IPS-20b (cell line): ENCODE data around the gene ZNF266.
A peak's percentile ranks its signal among the peaks of the same experiment; 100 is the strongest.

Experiments used
- H3K27ac ChIP-seq: one replicate; pipeline ENCODE4 v1.5.1; 2013; ENCODE audit warnings: low read length
- H3K27me3 ChIP-seq: 2 replicates; pipeline ENCODE4 v1.6.1; 2013; ENCODE audit warnings: mild to moderate bottlenecking, low read length, inconsistent platforms; ENCODE audit not compliant: insufficient read depth
- H3K36me3 ChIP-seq: 2 replicates; pipeline ENCODE4 v1.6.1; 2013; ENCODE audit warnings: low read depth, mild to moderate bottlenecking, inconsistent platforms, low read length, moderate library complexity; ENCODE audit not compliant: insufficient read depth
- H3K4me1 ChIP-seq: 2 replicates; pipeline ENCODE4 v1.6.1; 2013; ENCODE audit warnings: mild to moderate bottlenecking, control low read depth, inconsistent platforms, low read length, moderate library complexity; ENCODE audit not compliant: insufficient read depth
- H3K4me3 ChIP-seq: 2 replicates; pipeline ENCODE4 v1.5.1; 2013; ENCODE audit warnings: mild to moderate bottlenecking, low read length, inconsistent platforms
- H3K9ac ChIP-seq: 2 replicates; pipeline ENCODE4 v1.6.1; 2013; ENCODE audit warnings: low read depth, mild to moderate bottlenecking, inconsistent platforms, low read length, moderate library complexity
- H3K9me3 ChIP-seq: 2 replicates; pipeline ENCODE4 v1.6.1; 2013; ENCODE audit warnings: mild to moderate bottlenecking, low read depth, low read length, inconsistent platforms; ENCODE audit not compliant: insufficient read depth

The ZNF266 gene

DNA sequence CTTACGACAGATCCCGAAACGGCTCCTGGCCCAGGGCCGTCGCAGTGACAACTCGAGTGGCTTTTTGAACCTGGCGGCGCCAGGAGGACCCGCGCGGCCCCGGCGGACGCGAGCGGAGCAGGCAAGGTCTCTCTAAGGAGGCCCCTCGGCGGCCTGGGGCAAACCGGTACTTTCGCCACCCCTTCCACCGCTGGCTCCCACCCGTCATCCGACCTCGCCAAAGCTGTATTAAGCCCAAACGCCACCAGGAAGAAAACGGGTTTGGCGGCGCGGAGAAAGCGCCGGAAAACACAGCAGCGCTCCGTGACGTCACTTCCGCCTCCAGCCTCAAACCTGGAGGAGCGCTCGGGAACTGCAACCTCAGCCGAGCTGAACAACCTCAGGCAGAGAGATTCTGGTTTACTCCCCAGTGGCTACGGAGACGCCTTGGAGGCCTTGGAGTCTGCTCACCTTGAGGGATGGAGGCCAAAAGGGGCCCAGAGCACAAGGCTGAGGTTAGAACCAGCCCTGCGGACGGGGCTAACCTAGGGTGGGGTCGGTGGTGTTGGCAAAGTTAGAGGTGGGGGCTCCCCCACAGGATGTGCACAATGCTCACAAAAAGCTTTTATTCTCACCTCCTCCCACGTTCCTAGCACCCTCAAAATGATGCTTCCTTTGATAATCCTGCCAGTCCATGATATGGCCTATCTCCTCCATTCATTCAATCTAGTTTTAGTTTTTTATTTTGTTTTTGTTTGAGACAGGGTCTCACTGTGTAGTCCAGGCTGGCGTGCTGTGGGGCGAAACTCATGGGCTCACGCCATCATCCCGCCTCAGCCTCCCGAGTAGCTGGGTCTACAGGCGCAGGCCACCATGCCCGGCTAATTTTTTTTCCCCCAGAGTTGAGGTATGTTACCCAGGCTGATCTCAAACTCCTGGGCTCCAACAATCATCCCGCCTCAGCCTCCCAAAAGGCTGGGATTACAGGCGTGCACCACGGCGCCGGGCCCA, at the start of gene ZNF266:
TSS of gene ZNF266 (minus strand) at position 295 of the 990 bp plus-strand sequence. CDS start 15,484 bp downstream, outside the sequence.
- H3K4me3 ChIP-seq, result peak within 1 kb of the TSS; percentile 98
- peaks cover 21% of the 10 kb centered on the region for H3K36me3 ChIP-seq
- H3K27me3 ChIP-seq, result no peaks in the 10 kb centered on the region
- H3K9ac ChIP-seq, result peak within 1 kb of the TSS; percentile 91
- H3K27ac ChIP-seq, result no peak within 1 kb of the TSS
- peaks cover 4% of the 10 kb centered on the region; the same call in 1 of the 2 replicates for H3K4me1 ChIP-seq
- H3K9me3 ChIP-seq, result peaks cover 22% of the 10 kb centered on the region; the same call in 1 of the 2 replicates

- Histone ChIP-seq H3K9me3 (peaks cover 50% of the 10 kb centered on the region), H3K27ac (no peak overlapping the region), H3K4me3 (no peak overlapping the region), H3K27me3 (no peaks in the 10 kb centered on the region), H3K36me3 (no peaks in the 10 kb centered on the region), H3K4me1 (no peaks in the 10 kb centered on the region), H3K9ac (no peak overlapping the region)
These were observed 49.8 kb upstream of the ZNF266 start for GRCh38 chr19:9485140-9485539.

DNA sequence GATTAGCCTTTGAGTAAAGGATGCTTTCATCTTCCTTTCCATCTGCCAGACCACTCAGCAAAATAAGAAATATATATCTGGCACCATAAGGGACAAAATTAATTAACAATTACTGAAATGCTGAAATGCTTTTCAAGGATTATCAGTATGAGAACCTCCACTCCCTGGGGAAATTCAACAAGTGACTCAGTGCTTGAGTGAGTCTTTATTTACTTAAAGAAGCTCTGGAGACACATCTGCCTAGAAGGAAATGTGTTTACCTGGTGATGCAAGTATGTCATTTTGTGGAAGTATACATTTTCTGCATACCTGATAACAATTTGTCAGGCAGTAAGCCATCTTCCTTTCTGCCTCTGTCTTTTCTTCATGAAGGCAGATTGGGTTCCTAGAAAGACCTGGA, 39.6 kb upstream of the ZNF266 start:
- Histone ChIP-seq H3K36me3 (no peaks in the 10 kb centered on the region), H3K4me1 (no peaks in the 10 kb centered on the region), H3K27ac (no peak overlapping the region), H3K4me3 (no peak overlapping the region), H3K9ac (no peak overlapping the region), H3K27me3 (no peaks in the 10 kb centered on the region), H3K9me3 (peaks cover 94% of the 10 kb centered on the region)

- no peaks in the 10 kb centered on the region for H3K4me1 ChIP-seq
- H3K9me3 ChIP-seq, result peaks cover 97% of the 10 kb centered on the region
- H3K36me3 ChIP-seq, result no peaks in the 10 kb centered on the region
These were observed 31.8 kb upstream of the ZNF266 start for GRCh38 chr19:9467161-9467560.

GRCh38 chr19:9461938-9462337, 26.6 kb upstream of the ZNF266 start:
- no peak overlapping the region for H3K9ac ChIP-seq
- H3K27me3 ChIP-seq, result no peaks in the 10 kb centered on the region
- peaks cover 96% of the 10 kb centered on the region for H3K9me3 ChIP-seq
- H3K4me1 ChIP-seq, result no peaks in the 10 kb centered on the region
- no peak overlapping the region for H3K4me3 ChIP-seq
- H3K27ac ChIP-seq, result no peak overlapping the region
- H3K36me3 ChIP-seq, result no peaks in the 10 kb centered on the region

More at GRCh38 chr19:9467161-9467560, 31.8 kb upstream of the ZNF266 start:
- no peak overlapping the region for H3K4me3 ChIP-seq
- H3K27me3 ChIP-seq, result no peaks in the 10 kb centered on the region
- H3K9ac ChIP-seq, result no peak overlapping the region
- H3K27ac ChIP-seq, result no peak overlapping the region

GRCh38 chr19:9456018-9456689, 20.8 kb upstream of the ZNF266 start:
- Histone ChIP-seq H3K9ac (no peak overlapping the region), H3K27ac (no peak overlapping the region), H3K27me3 (no peaks in the 10 kb centered on the region), H3K9me3 (peaks cover 98% of the 10 kb centered on the region), H3K4me3 (no peak overlapping the region), H3K36me3 (no peaks in the 10 kb centered on the region), H3K4me1 (no peaks in the 10 kb centered on the region)

- no peaks in the 10 kb centered on the region for H3K27me3 ChIP-seq
- H3K4me1 ChIP-seq, result no peaks in the 10 kb centered on the region
- no peak overlapping the region for H3K9ac ChIP-seq
- no peak overlapping the region for H3K4me3 ChIP-seq
- H3K9me3 ChIP-seq, result peaks cover 98% of the 10 kb centered on the region
- H3K27ac ChIP-seq, result no peak overlapping the region
- H3K36me3 ChIP-seq, result no peaks in the 10 kb centered on the region
These were observed 18.6 kb upstream of the ZNF266 start for GRCh38 chr19:9453953-9454352.

DNA sequence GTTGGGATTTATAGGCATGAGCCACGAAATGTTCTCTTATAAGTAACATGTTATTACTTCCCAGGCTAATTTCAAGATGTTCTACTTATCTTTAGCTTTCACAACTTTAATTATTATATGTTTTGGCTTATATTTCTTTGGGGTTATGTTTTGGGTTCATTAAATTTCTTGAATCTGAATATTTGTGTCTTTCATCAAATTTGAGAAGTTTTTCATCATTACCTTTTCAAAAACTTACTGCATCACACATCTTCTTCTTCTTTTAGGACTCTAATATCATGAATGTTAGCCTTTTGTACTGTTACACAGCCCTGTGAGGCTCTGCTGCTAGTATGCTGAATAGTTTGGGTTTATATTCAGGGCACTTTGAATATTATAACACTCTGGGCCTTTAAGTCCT, 9.7 kb upstream of the ZNF266 start:
- Histone ChIP-seq H3K4me1 (no peaks in the 10 kb centered on the region), H3K9me3 (peaks cover 85% of the 10 kb centered on the region), H3K27ac (no peak overlapping the region), H3K36me3 (no peaks in the 10 kb centered on the region), H3K27me3 (no peaks in the 10 kb centered on the region), H3K9ac (no peak overlapping the region), H3K4me3 (no peak overlapping the region)

DNA sequence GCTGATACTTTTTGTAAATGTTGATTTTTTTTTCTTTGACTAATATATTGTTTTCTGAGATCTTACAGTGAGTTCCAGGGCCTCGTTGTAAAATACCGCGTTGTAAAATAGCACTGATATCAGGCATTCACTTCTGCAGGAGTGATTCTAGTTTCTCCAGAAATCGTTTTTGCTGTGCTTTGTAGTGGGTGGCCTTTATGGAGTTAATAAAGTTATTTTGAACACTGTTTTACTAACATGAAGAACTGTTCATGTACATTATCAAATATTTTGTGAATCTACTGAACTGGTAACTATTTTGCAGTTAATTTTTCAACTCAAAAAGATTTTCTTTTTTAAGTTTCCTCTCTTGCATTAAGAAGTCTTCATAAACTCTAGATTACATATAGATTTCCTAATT, 985 bp upstream of the ZNF266 start:
- Histone ChIP-seq H3K36me3 (peaks cover 17% of the 10 kb centered on the region), H3K4me1 (peaks cover 4% of the 10 kb centered on the region; the same call in 1 of the 2 replicates), H3K4me3 (peak overlapping the region; percentile 98), H3K9me3 (peaks cover 25% of the 10 kb centered on the region; the same call in 1 of the 2 replicates), H3K9ac (no peak overlapping the region), H3K27ac (no peak overlapping the region), H3K27me3 (no peaks in the 10 kb centered on the region)

DNA sequence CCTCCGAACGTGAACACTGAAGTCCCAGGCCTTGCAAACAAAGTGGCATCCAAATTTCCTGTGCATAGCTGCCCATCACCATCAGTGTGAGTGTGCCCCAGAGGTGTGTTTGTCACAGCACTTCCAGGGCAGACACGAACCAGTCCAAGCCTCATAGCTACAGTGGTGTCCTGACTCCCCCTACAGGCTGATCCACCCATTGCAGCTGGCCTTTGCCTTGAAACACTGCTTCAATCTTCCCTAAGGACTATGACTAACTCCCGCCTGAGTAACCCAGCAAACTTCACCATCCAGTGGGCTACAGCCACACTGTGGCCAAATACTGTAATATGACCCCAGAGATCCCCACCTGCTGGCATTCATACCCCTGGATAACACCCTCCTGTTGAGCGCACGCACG, 3.9 kb downstream of the ZNF266 start:
- H3K27me3 ChIP-seq, result no peaks in the 10 kb centered on the region
- no peak overlapping the region for H3K9ac ChIP-seq
- H3K4me3 ChIP-seq, result no peak overlapping the region
- H3K4me1 ChIP-seq, result peaks cover 4% of the 10 kb centered on the region; the same call in 1 of the 2 replicates
- peaks cover 34% of the 10 kb centered on the region for H3K36me3 ChIP-seq
- H3K9me3 ChIP-seq, result peaks cover 3% of the 10 kb centered on the region; the same call in 1 of the 2 replicates
- no peak overlapping the region for H3K27ac ChIP-seq

DNA sequence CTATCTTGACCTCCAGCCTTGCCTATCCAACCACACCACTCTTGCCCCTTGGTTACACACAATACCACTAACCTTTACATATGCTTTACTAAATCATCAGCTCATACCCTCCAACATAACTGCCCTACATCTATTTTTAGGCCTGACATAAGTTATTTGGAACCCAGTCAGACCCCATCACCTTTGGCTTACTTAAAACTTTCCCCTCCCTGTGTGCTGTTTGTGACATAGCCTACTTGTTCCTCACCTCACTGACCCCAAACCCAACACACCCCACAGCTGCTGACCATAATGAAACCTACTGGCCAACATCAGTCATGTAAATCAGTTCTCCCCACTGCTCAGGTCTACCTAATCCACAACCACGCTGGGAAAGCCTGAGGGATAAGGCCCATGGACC, 4.9 kb downstream of the ZNF266 start:
- Histone ChIP-seq H3K4me1 (peaks cover 4% of the 10 kb centered on the region; the same call in 1 of the 2 replicates), H3K9me3 (no peaks in the 10 kb centered on the region), H3K4me3 (no peak overlapping the region), H3K27me3 (no peaks in the 10 kb centered on the region), H3K36me3 (peaks cover 38% of the 10 kb centered on the region), H3K9ac (no peak overlapping the region), H3K27ac (no peak overlapping the region)
